SIG-M5 treated with dmso at 0.1 percent for 504 hours (cell line): ENCODE measurements around the gene GLYAT.
"Not testable (repeated sequence)": the region's sequence is repeated elsewhere in the genome, so short reads cannot be mapped to it uniquely, and the experiment has no call there.

Source experiments
- DNase-seq: peaks from one replicate; lab custom pipeline; 2025; ENCODE audit not compliant: unreplicated experiment; lab: John Stamatoyannopoulos, UW

The GLYAT gene

GRCh38 chr11:58744988-58745704 lies 13.4 kb upstream of the GLYAT start:
- DNase-seq, result no peak

GRCh38 chr11:58742981-58743880 lies 11.5 kb upstream of the GLYAT start:
- DNase-seq, result no peak

- no peak for DNase-seq
These were observed 10.4 kb upstream of the GLYAT start for GRCh38 chr11:58742140-58742539.

DNA sequence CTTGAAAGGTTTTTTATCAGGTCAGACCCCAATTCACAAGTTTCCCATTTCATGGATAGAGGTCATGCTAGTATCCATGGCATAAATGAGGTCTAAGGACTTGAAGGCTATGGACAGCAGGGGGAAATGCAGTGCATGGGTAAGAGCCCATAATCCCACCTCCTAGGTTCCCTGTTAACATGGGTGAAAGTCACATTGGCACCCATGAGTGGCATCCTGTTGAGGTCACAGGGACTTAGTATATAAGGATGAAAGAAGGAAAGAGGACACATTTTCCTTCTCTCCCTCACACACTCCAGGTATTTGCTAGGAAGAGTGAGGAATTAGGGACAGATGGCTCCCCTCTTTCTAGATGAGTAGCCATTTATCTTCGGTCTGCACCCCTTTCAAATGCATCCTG lies 9.4 kb upstream of the GLYAT start:
- DNase-seq, result no peak

DNA sequence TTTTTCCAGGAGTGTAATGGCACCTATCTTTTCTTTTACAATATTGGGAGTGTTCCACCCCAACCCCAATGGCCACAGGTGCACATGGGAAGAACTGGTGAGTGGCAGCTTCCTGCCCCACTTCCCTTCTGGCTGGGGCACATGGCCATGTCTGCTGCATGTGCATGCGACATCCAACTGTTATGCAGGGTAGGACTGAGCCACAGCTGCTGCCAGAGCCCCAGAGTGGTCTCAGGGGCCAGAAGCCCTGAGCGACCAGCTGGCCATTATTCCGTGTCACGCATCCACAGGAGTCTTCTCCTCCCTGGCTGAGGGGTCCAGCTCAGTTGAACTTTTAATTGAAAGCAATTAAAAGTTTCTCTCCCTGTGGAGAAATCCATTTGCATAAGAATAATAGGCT lies 8.7 kb upstream of the GLYAT start:
- no peak for DNase-seq

GRCh38 chr11:58739725-58740430 lies 8.1 kb upstream of the GLYAT start:
- DNase-seq, result no peak

DNA sequence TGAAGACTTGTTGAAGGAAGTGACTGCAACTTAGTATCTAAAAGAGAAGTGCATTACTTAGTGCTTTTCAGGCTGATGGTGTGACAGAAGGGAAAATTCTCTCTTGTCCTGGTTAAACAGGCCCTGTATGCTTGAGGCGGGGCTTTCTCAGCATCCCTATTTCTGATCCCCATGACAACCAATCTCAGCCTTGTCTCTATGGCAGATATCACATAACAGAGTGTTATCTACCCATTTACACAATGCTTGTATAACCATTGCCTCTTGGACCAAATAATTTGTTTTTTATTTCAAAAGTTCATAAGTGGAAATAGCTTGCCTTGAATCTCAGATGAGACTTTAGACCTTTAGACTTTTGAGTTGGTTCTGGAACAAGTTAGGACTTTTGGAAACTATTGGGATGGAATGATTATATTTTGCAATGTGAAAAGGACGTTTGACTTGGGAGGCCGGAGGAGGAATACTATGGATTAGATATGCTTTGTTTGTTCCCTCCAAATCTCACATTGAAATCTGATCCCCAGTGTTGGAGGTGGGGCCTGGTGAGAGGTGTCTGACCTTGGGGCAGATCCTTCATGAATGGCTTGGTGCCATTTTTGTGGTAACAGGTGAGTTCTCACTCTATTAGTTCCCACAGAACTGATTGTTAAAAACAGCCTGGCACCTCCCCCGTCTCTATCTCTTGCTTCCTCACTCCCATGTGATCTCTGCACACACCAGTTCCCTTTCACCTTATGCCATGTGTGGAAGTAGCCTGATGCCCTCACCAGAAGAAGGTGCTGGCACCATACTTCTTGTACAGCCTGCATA lies 3.1 kb upstream of the GLYAT start:
- no peak for DNase-seq

GRCh38 chr11:58730507-58731089 lies 1.1 kb downstream of the GLYAT start:
- no peak for DNase-seq

GRCh38 chr11:58727415-58727797 lies 4.3 kb downstream of the GLYAT start:
- no peak for DNase-seq

DNA sequence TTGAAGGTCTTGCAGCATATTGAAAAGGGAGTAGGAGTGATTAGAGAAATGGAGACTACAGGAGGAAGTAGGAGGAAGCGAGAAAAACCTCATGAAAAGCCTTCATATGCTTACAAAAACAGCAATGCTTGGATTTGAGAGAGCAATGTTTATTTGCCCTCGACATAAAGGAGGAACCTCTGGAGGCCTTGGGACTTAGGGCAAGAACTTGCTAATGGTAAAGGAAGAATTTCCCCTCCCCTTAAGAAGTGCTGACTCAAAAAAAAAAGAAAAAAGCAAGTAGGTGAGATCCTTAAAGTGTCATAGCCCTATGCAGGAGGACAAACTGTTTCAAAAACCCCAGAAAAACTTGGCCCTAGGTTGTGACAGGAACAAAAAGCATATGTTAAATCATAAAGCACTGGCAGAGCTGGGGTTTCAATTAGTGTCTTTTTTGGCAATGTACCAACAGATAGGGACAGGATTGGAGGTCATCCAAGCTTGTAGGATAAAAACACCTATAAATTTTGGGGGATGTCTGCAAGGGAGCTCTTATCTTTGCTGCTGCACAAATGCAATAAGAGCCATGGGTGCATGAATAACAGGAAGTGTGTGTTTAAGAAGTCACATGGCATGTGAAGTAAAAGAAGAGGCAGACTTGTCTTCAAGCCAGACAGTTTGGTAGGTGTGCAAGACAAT lies 4.9 kb downstream of the GLYAT start:
- peak; percentile 46 for DNase-seq

DNA sequence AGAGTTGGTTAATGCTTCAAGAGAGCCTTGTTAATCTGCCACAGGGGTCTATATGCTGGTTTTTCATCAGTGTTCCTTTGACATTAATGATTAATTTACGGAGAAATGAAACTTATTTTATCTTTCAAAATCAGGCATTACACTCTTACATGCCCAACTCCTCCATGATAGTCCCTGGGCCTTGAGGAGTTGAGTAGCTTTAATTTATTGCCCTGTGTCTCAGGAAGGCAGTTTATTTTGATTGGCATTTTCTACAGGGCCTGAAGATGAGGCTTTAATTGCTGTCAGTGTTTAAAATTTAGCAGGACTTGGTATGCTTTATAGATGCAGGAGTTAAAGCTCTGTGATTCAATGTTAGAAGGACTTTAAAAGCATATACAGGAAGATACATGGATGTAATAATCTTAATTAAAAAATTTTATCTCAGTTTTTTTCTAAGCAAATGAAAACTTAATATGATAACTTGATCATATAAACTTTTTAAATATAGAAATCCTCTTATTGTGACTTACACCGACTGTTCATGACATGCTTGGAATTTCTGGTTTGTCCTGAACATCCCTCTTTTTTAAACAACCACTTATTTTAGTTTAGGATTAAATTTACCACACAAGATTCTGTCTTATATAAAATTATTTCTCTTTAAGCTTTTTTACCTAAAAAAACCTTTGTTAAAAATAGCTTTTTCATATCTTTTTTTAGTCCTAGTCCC lies 12.2 kb downstream of the GLYAT start:
- no peak for DNase-seq

- no peak for DNase-seq
These were observed 19.2 kb downstream of the GLYAT start for GRCh38 chr11:58712531-58712930.

DNA sequence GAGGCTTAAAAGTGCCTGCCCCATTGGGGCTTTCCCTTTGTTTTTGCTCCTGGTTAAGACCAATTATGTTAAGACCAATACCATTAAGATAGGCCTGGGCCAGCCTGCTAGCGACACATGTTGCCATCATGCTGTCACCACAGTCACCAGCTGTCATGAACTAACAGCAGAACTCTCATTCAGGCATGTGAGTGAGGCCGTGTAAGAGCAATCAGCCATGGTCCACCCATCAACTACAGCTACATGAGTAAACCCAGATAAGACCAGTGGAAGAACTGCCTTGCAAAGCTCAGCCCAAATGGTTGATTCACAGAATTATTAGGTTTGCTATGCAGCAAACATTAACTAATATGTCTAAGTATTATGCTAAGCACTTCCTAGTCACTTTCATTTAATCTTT lies 19.9 kb downstream of the GLYAT start:
- no peak for DNase-seq

- DNase-seq, result no peak
These were observed 24.0 kb downstream of the GLYAT start for GRCh38 chr11:58707767-58708166.

- not testable (repeated sequence) for DNase-seq
These were observed 34.9 kb downstream of the GLYAT start for GRCh38 chr11:58696825-58697224.

DNA sequence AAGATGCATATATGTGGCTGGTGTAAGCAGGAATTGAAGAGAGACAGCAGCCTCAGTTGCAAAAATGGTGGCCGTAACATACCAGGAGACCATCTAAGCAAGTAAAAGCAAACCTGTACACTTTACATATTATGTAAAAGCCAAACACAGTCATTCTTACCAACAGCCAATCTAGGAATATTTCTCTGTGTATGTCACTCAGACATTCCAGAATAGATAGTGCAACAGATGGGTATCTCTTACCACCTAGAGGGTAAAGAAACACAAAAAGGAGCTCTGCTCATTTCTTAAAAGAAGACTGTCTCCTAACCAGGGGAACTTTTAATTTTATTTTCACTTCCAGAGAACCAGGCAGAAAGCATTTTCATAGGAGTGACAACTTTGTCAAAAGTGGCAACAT lies 38.7 kb downstream of the GLYAT start:
- DNase-seq, result no peak

DNA sequence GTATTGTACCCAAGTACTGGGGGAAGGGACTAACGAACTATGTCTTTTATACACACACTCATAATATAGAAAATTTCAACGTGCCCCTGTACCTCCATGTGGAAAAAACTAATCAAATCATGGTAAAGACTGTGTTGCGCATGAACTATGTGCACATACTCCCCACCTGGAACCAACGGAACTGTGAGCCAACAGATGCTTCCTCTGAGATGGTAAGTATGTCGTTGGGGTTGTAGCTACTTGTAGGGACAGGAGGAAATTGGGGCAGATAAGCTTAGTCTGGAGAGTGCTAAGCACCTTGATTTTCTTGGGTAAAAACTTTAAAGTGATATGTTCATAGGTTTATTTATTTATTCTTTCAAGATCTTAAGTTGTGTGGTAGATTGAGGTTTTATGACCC lies 40.1 kb downstream of the GLYAT start:
- no peak for DNase-seq

GRCh38 chr11:58688789-58689503 lies 42.8 kb downstream of the GLYAT start:
- DNase-seq, result no peak
